CD1c-positive myeloid dendritic cell (primary cell): Measurements from ENCODE around the gene MEGF9.
"Not testable (repeated sequence)": the region's sequence is repeated elsewhere in the genome, so short reads cannot be mapped to it uniquely, and the experiment has no call there.

Experiments used
- DNase-seq: peaks from one replicate; pipeline ENCODE4 v3.0.0-alpha.2; 2016; ENCODE audit errors: extremely low spot score

Gene MEGF9

GRCh38 chr9:120659209-120659608, 55.1 kb downstream of the MEGF9 start:
- no peak for DNase-seq

- no peak for DNase-seq
Observed at GRCh38 chr9:120655005-120655622, 59.2 kb downstream of the MEGF9 start.

GRCh38 chr9:120654272-120654671, 60.0 kb downstream of the MEGF9 start:
- DNase-seq, result no peak

GRCh38 chr9:120653762-120654161, 60.5 kb downstream of the MEGF9 start:
- no peak for DNase-seq

GRCh38 chr9:120652934-120653333, 61.3 kb downstream of the MEGF9 start:
- peak; percentile 30 for DNase-seq

- DNase-seq, result peak; percentile 28
Observed at GRCh38 chr9:120650352-120650751, 63.9 kb downstream of the MEGF9 start.

DNA sequence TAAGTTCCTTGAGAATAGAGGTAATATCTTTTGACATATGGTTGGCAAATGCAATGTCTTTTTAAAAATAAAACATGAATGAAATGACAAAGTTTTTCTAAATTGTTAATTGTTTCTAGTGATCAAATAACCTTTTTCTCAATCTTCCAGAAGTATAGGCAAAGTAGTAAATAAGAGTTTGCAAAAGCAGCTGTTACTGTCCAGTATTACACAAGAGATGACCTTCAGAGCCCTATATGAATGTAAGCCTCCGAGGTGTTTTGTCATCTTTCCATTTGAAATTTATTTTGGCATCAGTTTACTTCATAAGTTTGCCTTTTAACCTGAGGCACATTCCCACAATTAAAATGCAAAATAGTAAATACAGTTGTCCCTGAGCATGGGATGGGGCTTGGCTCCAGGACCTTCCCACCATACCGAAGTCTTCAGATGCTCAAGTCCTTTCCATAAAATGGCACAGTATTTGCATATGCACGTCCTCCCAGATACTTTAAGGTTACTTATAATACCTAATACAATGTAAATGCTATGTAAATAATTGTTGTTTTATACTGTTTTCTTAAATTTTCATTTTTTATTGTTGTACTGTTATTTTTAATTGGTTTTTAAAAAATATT, 65.6 kb downstream of the MEGF9 start:
- no peak for DNase-seq

DNA sequence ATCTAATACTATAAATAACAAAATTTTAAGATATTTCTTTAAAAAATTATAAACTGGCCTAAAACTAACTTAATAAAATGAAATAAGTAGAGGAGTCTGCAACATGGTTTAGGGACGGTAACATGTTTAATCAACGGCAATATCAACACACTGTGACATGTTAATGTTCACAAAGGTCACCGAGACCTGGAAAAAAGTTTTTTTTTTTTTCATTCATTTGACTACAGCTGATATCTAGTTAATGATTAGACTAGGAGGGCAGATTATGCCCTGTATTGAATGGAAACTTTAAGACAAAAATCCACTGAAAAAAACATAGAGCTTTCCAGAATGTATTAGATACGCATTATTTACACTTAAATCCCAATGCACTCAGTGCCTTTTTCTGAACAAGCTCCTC, 67.3 kb downstream of the MEGF9 start:
- no peak for DNase-seq

DNA sequence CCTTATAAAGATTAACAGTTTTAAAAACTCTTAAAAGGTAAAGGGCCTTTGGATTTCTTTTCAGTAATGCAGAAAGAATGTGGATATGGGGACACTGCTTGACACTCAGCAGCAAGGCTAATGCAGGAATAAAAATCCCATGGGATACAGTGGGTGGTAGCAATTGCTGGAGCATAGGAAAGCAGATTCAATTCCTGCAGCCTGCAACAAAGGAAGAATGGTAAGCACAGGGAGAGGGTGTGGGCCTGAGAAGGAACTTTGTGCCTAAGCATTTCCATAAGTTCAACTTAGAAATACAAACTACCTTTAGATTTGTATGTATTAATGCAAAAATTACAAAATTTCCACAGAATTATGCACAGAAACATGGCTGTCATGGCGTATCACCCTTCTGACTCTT, 68.5 kb downstream of the MEGF9 start:
- no peak for DNase-seq

- DNase-seq, result no peak
Observed at GRCh38 chr9:120643061-120643460, 71.2 kb downstream of the MEGF9 start.

DNA sequence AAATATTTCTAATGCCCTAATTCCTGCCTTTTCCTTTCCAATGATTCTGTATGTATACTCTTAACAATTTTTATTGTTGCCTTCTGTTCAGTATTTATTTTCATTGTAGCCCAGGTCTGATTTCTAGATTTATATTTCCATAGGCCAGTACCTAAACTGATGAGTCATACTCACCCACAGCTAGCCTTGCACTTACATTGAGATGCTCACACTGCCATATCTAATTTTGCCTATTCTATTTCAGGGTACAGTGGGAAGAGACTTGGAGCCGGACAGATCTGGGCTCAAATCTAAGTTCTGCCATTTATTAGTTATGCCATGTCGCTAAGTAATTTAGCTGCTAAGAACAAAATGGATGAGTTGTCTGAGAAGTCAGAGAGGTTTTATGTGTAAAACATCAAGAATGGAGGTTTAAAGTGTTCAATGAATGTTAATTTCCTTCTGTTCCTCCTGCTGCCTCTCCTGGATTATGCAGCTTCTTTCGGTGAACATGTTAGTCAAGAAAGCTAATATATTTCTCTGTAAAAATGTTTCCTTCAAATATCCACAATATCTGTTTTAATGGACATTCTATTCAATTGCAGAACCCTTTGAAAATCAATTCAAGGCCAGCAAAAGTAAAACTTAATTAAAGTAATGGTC, 72.0 kb downstream of the MEGF9 start:
- DNase-seq, result no peak

DNA sequence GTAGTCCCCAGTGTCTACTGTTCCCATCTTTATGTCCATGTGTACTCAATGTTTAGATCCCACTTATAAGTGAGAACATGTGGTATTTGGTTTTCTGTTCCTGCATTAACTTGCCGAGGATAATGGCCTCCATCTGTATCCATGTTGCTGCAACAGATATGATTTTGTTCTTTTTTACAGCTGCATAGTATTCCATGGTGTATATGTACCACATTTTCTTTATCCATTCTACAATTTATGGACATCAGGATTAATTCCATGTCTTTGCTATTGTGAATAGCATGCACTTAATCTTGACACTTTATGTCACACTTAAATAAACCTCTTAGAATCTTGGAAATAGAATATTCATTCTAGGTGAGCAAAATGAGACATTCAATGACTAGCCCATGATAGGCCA, 73.4 kb downstream of the MEGF9 start:
- DNase-seq, result not testable (repeated sequence)

DNA sequence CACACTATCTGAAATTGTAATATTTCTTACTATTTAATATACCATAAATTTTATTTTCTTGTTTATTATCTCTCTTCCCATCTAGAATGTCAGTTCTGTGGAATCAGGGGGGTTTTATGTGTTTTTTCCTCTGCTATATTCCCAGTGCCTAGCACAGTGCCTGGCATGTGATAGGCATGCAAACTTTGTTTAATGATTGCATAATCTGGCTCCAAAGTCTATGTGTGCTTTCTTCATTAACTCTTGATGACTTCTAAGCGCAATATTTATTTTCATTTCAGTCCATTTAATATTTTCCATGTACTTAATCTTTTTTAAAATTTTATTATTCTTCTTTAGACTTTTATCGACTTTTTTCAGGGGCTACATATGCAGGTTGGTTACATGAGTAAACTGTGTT, 73.9 kb downstream of the MEGF9 start:
- no peak for DNase-seq

DNA sequence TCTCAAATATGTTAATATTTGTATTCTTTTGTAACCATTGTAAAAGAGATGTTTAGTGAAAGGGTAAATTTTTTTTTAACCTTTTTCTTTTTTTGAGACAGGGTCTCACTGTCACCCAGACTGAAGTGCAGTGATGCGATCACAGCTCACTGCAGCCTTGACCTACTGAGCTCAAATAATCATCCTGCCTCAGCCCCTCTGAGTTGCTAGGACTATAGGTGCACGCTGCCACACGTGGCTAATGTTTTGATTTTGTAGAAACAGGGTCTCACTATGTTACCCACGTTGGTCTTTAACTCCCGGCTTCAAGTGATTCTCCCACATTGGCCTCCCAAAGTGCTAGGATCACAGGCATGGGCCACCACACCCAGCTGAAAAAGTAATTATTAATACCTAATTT, 76.4 kb downstream of the MEGF9 start:
- no peak for DNase-seq

DNA sequence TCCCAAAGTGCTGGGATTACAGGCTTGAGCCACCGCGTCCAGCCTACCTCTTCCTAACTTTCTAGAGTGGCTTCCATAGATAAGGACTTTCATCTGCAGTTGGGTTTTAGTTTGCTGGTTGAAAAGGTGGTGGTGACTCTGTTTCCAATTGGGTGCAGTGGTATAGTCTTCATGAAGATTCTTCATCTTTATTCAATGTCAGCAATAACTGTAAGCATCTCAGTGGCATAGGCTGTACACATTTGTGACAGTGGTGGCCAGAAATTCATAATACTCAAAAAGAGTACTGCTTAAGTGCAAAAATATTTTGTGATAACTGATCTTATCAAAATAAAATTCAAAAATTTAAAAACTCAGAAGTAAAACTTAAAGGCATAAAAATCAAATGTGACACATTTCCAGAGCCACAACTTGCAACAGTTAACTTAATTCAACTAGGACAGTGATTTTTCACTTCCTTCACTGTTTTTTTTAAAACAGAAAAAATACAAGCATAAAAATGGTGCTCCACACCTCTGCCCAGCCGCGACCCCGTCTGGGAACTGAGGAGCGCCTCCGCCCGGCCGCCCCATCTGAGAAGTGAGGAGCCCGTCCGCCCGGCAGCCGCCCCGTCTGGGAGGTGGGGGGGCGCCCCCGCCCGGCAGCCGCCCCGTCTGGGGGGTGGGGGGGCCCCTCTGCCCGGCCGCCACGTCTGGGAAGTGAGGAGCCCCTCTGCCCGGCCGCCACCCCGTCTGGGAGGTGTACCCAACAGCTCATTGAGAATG, 77.9 kb downstream of the MEGF9 start:
- DNase-seq, result no peak

DNA sequence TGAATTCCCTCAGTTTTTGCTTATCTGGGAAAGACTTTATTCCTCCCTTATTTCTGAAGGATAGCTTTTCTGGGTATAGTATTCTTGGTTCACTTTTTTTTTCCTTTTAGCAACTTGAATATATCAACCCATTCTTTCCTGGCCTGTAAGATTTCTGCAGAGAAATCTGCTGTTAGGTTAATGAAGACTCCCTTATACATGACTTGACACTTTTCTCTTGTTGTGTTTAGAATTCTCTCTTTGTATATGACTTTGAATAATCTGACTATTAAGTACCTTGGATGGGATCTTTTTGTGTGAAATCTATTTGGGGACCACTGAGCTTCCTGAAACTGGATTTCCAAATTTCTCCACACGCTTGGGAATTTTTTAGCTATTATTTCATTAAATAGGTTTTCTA, 79.3 kb downstream of the MEGF9 start:
- no peak for DNase-seq

DNA sequence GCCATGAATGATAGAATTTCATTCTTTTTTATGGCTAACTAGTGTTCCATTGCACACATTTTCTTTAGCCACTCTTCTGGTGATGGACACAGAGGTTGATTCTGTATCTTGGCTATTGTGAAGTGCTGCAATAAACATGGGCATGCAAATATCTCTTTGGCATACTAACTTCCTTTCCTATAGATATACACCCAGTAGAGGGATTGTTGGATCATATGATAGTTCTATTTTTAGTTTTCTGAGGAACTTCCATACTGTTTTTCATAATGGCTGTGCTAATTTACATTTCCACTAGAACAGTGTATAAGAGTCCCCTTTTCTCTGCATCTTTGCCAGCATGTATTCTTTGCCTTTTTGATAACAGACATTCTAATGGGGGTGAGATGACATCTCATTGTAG, 83.9 kb downstream of the MEGF9 start:
- DNase-seq, result peak; percentile 64

GRCh38 chr9:120628925-120629497, 85.3 kb downstream of the MEGF9 start:
- not testable (repeated sequence) for DNase-seq

DNA sequence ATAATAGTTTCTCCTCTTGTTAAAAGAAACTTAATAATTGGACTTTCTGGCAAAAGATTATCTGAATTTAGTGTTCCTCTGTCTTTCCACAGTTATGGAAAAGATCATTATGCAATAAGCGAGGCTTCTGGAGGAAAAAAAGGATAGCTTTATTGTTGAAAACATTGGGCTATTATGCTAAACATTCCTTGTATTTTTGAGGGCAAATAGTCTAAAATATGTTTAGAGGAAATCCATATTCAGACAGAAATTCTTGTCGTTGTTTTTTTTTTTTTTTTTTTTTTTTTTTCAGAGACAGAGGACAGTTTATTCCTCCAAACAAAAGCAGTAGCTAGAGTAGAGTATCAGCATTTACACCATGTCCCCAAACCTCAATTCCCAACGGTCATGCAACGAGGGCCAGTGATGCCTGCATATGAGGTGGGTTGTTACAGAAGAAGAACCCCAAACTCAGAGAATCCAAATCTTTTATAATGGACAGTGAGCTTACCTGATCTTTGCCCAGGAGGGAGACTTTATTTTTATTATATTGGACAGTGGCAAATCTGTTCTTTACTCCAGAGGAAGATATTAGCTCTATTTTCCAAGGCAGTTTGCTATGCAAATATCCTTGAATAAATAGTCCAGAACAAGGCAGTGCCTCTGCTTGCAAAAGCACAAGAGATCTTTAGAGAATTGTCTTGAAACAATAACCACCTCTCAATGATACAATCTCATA, 85.9 kb downstream of the MEGF9 start:
- no peak for DNase-seq

- DNase-seq, result no peak
Observed at GRCh38 chr9:120627073-120627472, 87.2 kb downstream of the MEGF9 start.

GRCh38 chr9:120626512-120626911, 87.8 kb downstream of the MEGF9 start:
- no peak for DNase-seq

DNA sequence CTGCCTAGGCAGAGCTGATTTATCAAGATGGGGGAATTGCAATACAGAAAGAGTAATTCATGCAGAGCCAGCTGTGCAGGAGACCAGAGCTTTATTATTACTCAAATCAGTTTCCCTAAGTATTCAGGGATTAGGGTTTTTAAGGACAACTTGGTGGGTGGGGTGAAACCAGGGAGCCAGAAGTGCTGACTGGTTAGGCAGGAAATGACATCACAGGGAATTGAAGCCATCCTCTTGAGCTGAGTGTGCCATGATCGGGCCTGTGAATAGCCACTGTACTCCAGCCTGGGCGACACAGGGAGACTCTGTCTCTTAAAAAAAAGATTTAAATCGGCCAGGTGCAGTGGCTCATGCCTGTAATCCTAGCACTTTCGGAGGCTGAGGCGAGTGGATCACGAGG, 89.0 kb downstream of the MEGF9 start:
- no peak for DNase-seq
